Left ventricle myocardium inferior (tissue), 1 donor: ENCODE results near the gene HELZ. TPM values are rescaled to one million over a fixed set of nuclear protein-coding genes. Genes with fewer than 3 reads are reported as not detected.

Experiments used
- DNase-seq: peaks from one replicate; pipeline ENCODE4 v3.0.0-alpha.2; 2020
- H3K27ac ChIP-seq: fragments of 200-600 bp; replicated peaks from 2 replicates; pipeline ENCODE4 v1.8.0; 2021
- H3K27me3 ChIP-seq: fragments of 200-600 bp; 2 replicates; pipeline ENCODE4 v1.8.0; 2021; ENCODE audit warnings: low read depth
- H3K36me3 ChIP-seq: fragments of 200-600 bp; 2 replicates; pipeline ENCODE4 v1.8.0; 2021
- H3K4me1 ChIP-seq: fragments of 200-600 bp; 2 replicates; pipeline ENCODE4 v1.8.0; 2021
- H3K4me3 ChIP-seq: fragments of 200-600 bp; 2 replicates; pipeline ENCODE4 v1.8.0; 2021; ENCODE audit warnings: mild to moderate bottlenecking, moderate library complexity
- H3K9me3 ChIP-seq: fragments of 200-600 bp; replicated peaks from 2 replicates; pipeline ENCODE4 v1.8.0; 2021
- CTCF ChIP-seq: fragments of 200-600 bp; IDR thresholded peaks from 2 replicates; pipeline ENCODE4 v1.8.0; 2021; ENCODE audit warnings: antibody characterized with exemption, mild to moderate bottlenecking, borderline replicate concordance
- intact Hi-C: fragments of 100-400 bp; cut with micrococcal nuclease; formaldehyde crosslinking; loops from one replicate; pipeline ENCODE4 v1.11.0; 2022
- total RNA-seq: library from RNA; stranded (reverse); fragmentation: NEBNext Ultra II Directional; extraction: Animal tissue kit (Norgen Biotek cat#: 25700); gene quantifications from one replicate; pipeline ENCODE4 v1.2.1, GENCODE V29; 2021
- donor health status: DM: no; HTN: yes; CAD: no; lungs with severe emphysema.

HELZ gene
- total RNA-seq, 1 donor from 2014 or later = 36.7 TPM

- Histone ChIP-seq H3K4me1 (peaks cover 18% of the 10 kb centered on the region), H3K27ac (no peak overlapping the region), H3K27me3 (peaks cover 9% of the 10 kb centered on the region), H3K4me3 (no peak overlapping the region), H3K36me3 (no peaks in the 10 kb centered on the region), H3K9me3 (peaks cover 31% of the 10 kb centered on the region)
- no peak for TF ChIP-seq CTCF
- intact Hi-C loops = no loop called here
- DNase-seq = no peak
Measured at GRCh38 chr17:67046398-67046797, 198.6 kb downstream of the HELZ start.

- no peaks in the 10 kb centered on the region for H3K36me3 ChIP-seq
- H3K4me1 ChIP-seq = peaks cover 10% of the 10 kb centered on the region
- DNase-seq = no peak
- no peak overlapping the region for H3K27ac ChIP-seq
- no peak overlapping the region for H3K4me3 ChIP-seq
- no peak for TF ChIP-seq CTCF
- peaks cover 29% of the 10 kb centered on the region for H3K9me3 ChIP-seq
- intact Hi-C loops = no loop called here
- peaks cover 9% of the 10 kb centered on the region for H3K27me3 ChIP-seq
Measured at GRCh38 chr17:67044940-67045339, 200.1 kb downstream of the HELZ start.

GRCh38 chr17:67044016-67044772 lies 200.8 kb downstream of the HELZ start, which contains the start of gene CACNG1:
TSS of gene CACNG1 (plus strand) at chr17:67044554. CDS start at chr17:67044661, 107 bp downstream.
- intact Hi-C loops = no loop called here
- no peak within 1 kb of the TSS for H3K4me3 ChIP-seq
- peaks cover 10% of the 10 kb centered on the region for H3K4me1 ChIP-seq
- H3K27me3 ChIP-seq = peaks cover 9% of the 10 kb centered on the region
- no peaks in the 10 kb centered on the region for H3K36me3 ChIP-seq
- peaks cover 21% of the 10 kb centered on the region for H3K9me3 ChIP-seq
- no peak within 1 kb of the TSS for H3K27ac ChIP-seq
- TF ChIP-seq CTCF = no peak
- no peak for DNase-seq

GRCh38 chr17:67043283-67043682 lies 201.7 kb downstream of the HELZ start:
- Histone ChIP-seq H3K4me1 (peaks cover 10% of the 10 kb centered on the region), H3K36me3 (no peaks in the 10 kb centered on the region), H3K4me3 (no peak overlapping the region), H3K9me3 (peaks cover 12% of the 10 kb centered on the region), H3K27ac (no peak overlapping the region), H3K27me3 (peaks cover 13% of the 10 kb centered on the region)
- intact Hi-C loops = no loop called here
- DNase-seq = no peak
- no peak for TF ChIP-seq CTCF

- no peak for DNase-seq
- no peak overlapping the region for H3K4me3 ChIP-seq
- peaks cover 13% of the 10 kb centered on the region for H3K27me3 ChIP-seq
- H3K27ac ChIP-seq = no peak overlapping the region
- no peaks in the 10 kb centered on the region for H3K36me3 ChIP-seq
- peaks cover 2% of the 10 kb centered on the region for H3K9me3 ChIP-seq
- intact Hi-C loops = no loop called here
- no peak for TF ChIP-seq CTCF
- H3K4me1 ChIP-seq = peaks cover 10% of the 10 kb centered on the region
Measured at GRCh38 chr17:67041941-67042899, 202.8 kb downstream of the HELZ start.
